Measurements from ENCODE around the gene MRPL57. TPM values are rescaled to one million over a fixed set of nuclear protein-coding genes. Genes with fewer than 3 reads are reported as not detected.
"Not testable (repeated sequence)": the region's sequence is repeated elsewhere in the genome, so short reads cannot be mapped to it uniquely, and the experiment has no call there.

MRPL57 gene
- total and polyA plus RNA-seq, 2 donors from 2014 or later, result 18.3 to 47.1 TPM

DNA sequence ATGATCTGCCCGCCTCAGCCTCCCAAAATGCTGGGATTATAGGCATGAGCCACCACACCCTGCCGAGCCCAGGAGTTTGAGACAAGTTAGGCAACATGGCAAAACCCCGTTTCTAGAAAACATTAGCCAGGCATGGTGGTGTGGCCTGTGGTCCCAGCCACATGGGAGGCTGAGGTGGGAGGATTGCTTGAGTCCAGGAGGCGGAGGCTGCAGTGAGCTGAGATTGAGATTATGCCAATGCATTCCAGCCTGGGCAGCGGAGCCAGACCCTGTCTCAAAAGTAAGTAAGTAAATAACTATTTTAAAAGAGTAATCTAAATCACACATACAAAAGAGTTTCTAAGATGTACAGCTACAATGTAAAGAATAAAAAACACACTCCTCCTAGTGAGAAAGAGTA is 42.0 kb upstream of the MRPL57 start:
- Histone ChIP-seq H3K36me3 (ENCODE audit: control insufficient read depth in 2 of 3, insufficient read depth in 3 of 3, low read length in 3 of 3) (no peaks in the 10 kb centered on the region), H3K9me3 (ENCODE audit: control insufficient read depth in 2 of 3, insufficient read depth in 1 of 3, low read length in 3 of 3) (no peaks in the 10 kb centered on the region), H3K27ac (ENCODE audit: low read depth in 2 of 2, low read length in 2 of 2) (no peak overlapping the region), H3K27me3 (ENCODE audit: control insufficient read depth, insufficient read depth, low read length) (no peaks in the 10 kb centered on the region), H3K4me1 (ENCODE audit: control insufficient read depth in 2 of 3, insufficient read depth in 2 of 3, low read depth in 1 of 3, low read length in 3 of 3) (no peaks in the 10 kb centered on the region), H3K9ac (ENCODE audit: low read length in 3 of 3) (no peak overlapping the region), H3K4me3 (ENCODE audit: low read length in 3 of 3) (no peak overlapping the region)
- FAIRE-seq, result no peak
- TF ChIP-seq, protein P1, sequence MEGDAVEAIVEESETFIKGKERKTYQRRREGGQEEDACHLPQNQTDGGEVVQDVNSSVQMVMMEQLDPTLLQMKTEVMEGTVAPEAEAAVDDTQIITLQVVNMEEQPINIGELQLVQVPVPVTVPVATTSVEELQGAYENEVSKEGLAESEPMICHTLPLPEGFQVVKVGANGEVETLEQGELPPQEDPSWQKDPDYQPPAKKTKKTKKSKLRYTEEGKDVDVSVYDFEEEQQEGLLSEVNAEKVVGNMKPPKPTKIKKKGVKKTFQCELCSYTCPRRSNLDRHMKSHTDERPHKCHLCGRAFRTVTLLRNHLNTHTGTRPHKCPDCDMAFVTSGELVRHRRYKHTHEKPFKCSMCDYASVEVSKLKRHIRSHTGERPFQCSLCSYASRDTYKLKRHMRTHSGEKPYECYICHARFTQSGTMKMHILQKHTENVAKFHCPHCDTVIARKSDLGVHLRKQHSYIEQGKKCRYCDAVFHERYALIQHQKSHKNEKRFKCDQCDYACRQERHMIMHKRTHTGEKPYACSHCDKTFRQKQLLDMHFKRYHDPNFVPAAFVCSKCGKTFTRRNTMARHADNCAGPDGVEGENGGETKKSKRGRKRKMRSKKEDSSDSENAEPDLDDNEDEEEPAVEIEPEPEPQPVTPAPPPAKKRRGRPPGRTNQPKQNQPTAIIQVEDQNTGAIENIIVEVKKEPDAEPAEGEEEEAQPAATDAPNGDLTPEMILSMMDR (IDR thresholded peaks at IDR 0.05; ENCODE audit: borderline replicate concordance, extremely low read depth, insufficient read depth), result no peak
- intact Hi-C loops (cut with DNase I), result no loop called here
- no peak for DNase-seq

DNA sequence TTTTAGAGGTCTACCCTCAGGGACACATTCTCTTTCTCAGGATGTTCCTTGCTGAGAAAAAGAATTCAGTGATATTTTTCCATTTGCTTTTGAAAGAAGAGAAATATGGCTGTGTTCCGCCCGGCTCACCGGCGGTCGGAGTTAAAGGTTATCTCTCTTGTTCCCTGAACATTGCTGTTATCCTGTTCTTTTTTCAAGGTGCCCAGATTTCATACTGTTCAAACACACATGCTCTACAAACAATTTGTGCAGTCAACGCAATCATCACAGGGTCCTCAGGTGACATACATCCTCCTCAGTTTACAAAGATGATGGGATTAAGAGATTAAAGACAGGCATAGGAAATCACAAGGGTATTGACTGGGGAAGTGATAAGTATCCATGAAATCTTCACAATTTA is 40.6 kb upstream of the MRPL57 start:
- DNase-seq; H3K9me3 ChIP-seq (ENCODE audit: control insufficient read depth in 2 of 3, insufficient read depth in 1 of 3, low read length in 3 of 3); H3K9ac ChIP-seq (ENCODE audit: low read length in 3 of 3); H3K36me3 ChIP-seq (ENCODE audit: control insufficient read depth in 2 of 3, insufficient read depth in 3 of 3, low read length in 3 of 3); H3K4me3 ChIP-seq (ENCODE audit: low read length in 3 of 3); H3K27me3 ChIP-seq (ENCODE audit: control insufficient read depth, insufficient read depth, low read length); H3K4me1 ChIP-seq (ENCODE audit: control insufficient read depth in 2 of 3, insufficient read depth in 2 of 3, low read depth in 1 of 3, low read length in 3 of 3); H3K27ac ChIP-seq (ENCODE audit: low read depth in 2 of 2, low read length in 2 of 2); FAIRE-seq; intact Hi-C loops (cut with DNase I): not testable (repeated sequence)

GRCh38 chr13:21137696-21138095 is 38.8 kb upstream of the MRPL57 start:
- no peak for FAIRE-seq

GRCh38 chr13:21138561-21138960 is 37.9 kb upstream of the MRPL57 start:
- Histone ChIP-seq H3K36me3 (ENCODE audit: control insufficient read depth in 2 of 3, insufficient read depth in 3 of 3, low read length in 3 of 3) (peaks cover 0 to 4% (median 0%) of the 10 kb centered on the region in 3 donors), H3K4me1 (ENCODE audit: control insufficient read depth in 2 of 3, insufficient read depth in 2 of 3, low read depth in 1 of 3, low read length in 3 of 3) (peaks cover 2 to 13% (median 11%) of the 10 kb centered on the region in 3 donors), H3K27me3 (ENCODE audit: control insufficient read depth, insufficient read depth, low read length) (no peaks in the 10 kb centered on the region), H3K27ac (ENCODE audit: low read depth in 2 of 2, low read length in 2 of 2) (no peak overlapping the region), H3K9me3 (ENCODE audit: control insufficient read depth in 2 of 3, insufficient read depth in 1 of 3, low read length in 3 of 3) (no peaks in the 10 kb centered on the region), H3K9ac (ENCODE audit: low read length in 3 of 3) (no peak overlapping the region), H3K4me3 (ENCODE audit: low read length in 3 of 3) (no peak overlapping the region)
- intact Hi-C loops (cut with DNase I), result no loop called here
- TF ChIP-seq, protein P1 (IDR thresholded peaks at IDR 0.05; ENCODE audit: borderline replicate concordance, extremely low read depth, insufficient read depth), result no peak
- DNase-seq, result no peak
- FAIRE-seq, result no peak

More at GRCh38 chr13:21137696-21138095, 38.8 kb upstream of the MRPL57 start:
- TF ChIP-seq, protein P1 (IDR thresholded peaks at IDR 0.05; ENCODE audit: borderline replicate concordance, extremely low read depth, insufficient read depth), result no peak
- DNase-seq, result no peak
- Histone ChIP-seq H3K4me3 (ENCODE audit: low read length in 3 of 3) (no peak overlapping the region), H3K27me3 (ENCODE audit: control insufficient read depth, insufficient read depth, low read length) (no peaks in the 10 kb centered on the region), H3K9me3 (ENCODE audit: control insufficient read depth in 2 of 3, insufficient read depth in 1 of 3, low read length in 3 of 3) (no peaks in the 10 kb centered on the region), H3K4me1 (ENCODE audit: control insufficient read depth in 2 of 3, insufficient read depth in 2 of 3, low read depth in 1 of 3, low read length in 3 of 3) (peaks cover 0 to 10% (median 8%) of the 10 kb centered on the region in 3 donors), H3K9ac (ENCODE audit: low read length in 3 of 3) (no peak overlapping the region), H3K27ac (ENCODE audit: low read depth in 2 of 2, low read length in 2 of 2) (no peak overlapping the region), H3K36me3 (ENCODE audit: control insufficient read depth in 2 of 3, insufficient read depth in 3 of 3, low read length in 3 of 3) (no peaks in the 10 kb centered on the region)
- intact Hi-C loops (cut with DNase I), result no loop called here
